Activated CD4-positive, alpha-beta T cell treated with anti-CD3 and anti-CD28 coated beads, Interleukin-2, amount 50 U/mL, for 48 hours (primary cell): ENCODE measurements around the gene CFAP210.
"Not testable (repeated sequence)": the region's sequence is repeated elsewhere in the genome, so short reads cannot be mapped to it uniquely, and the experiment has no call there.

ENCODE experiments used
- DNase-seq, 2 experiments: peaks; one replicate each; pipeline ENCODE4 v3.0.0-alpha.2; 2020

CFAP210 gene

DNA sequence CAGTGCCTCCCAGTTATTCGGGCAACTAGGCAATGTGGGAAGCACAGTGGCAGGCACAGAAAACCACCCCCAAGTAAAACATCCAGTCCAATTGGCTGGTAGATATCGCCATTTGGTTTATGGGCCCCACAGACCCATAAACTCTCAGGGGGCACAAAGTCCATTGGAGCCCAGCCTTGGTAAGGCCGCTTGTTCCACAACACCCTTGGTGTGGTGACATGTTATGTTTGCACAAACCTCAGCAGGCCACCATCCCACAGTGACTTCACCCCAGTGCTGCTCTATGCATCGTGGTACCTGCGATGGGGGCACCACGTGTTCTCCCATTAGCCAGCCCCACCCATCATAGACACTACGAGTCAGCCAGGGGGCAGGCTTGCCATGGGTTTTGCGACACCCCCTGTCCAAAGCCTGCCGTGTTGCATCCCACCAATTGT is 18.6 kb upstream of the CFAP210 start:
- DNase-seq, result no peak

GRCh38 chr2:169711751-169712509 is 17.7 kb upstream of the CFAP210 start:
- no peak for DNase-seq

- no peak for DNase-seq
Measured at GRCh38 chr2:169709981-169710380, 15.8 kb upstream of the CFAP210 start.

DNA sequence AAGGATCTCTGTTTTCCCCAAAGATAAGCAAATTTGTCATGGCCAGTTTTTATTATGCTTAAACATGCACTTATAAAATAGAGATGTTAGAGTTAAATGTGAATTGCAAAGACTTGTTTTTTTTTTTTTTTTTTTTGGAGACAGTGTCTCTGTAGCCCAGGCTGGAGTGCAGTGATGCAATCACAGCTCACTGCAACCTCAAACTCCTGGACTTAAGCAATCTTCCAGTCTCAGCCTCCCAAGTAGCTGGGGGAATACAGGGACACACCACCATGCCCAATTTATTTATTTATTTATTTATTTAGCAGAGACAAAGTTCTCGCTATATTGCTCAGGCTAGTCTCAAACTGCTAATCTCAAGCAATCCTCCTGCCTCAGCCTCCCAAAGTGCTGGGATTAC is 15.1 kb upstream of the CFAP210 start:
- no peak for DNase-seq

GRCh38 chr2:169707626-169708025 is 13.4 kb upstream of the CFAP210 start:
- DNase-seq, result no peak

- DNase-seq, result no peak
Measured at GRCh38 chr2:169705927-169706326, 11.7 kb upstream of the CFAP210 start.

GRCh38 chr2:169704160-169704708 is 10.0 kb upstream of the CFAP210 start:
- DNase-seq, result no peak

- DNase-seq, result no peak
Measured at GRCh38 chr2:169702996-169703395, 8.8 kb upstream of the CFAP210 start.

- DNase-seq, result not testable (repeated sequence)
Measured at GRCh38 chr2:169699173-169699572, 5.0 kb upstream of the CFAP210 start.

DNA sequence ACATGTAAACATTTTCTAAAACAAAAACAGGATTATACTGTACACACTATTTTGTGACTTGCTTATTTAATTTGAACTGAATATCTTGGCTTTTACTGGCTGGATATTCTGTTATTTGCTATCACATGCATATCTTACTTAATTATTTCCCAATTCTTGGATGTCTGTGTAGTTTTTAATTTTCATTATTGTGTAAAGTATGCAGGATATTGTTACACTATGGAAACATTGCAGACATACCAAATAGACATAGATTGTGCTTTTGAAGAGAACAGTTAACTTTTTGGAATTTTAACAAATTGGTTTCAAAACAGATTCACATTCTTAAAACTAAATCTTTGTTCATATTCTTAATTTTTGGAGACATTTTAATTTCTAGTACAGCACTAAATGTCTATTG is 2.2 kb upstream of the CFAP210 start:
- DNase-seq, result no peak

DNA sequence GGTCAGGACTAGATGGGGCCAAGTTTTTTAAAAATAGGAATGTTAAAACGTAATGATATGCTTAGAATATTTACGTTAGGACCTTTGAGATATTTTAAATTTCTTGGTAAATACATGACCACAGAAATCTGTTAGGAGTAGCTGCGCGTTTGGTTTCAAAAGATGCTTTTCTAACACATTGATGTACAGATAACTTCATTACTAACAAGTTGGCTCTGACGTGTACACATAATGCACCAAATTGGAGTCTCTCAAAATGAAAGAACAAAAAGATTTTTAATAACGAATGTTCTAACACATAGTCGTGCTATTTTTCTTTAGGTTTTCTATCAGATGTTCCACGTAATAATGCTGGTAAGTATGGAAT is 672 bp upstream of the CFAP210 start:
- no peak for DNase-seq

GRCh38 chr2:169693360-169693759 is 845 bp downstream of the CFAP210 start:
- DNase-seq, result no peak

- DNase-seq, result no peak
Measured at GRCh38 chr2:169692718-169693117, 1.5 kb downstream of the CFAP210 start.

DNA sequence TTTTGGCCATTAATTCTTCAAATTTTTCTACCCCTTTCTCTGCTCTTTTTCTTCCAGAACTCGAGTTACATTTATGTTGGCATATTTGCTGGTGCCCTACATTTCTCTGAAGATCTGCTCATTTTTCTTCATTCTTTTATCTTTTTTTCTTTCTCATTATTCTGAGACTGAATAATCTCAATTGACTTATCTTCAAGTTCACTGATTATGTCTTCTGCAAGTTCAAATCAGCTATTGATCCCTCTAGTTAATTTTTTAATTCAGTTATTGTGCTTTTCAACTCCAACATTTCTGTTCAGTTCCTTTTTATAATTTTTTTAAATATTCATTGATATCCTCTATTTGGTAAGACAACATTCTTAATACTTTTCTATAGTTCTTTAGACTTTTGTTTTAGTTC is 3.2 kb downstream of the CFAP210 start:
- no peak for DNase-seq

- not testable (repeated sequence) for DNase-seq
Measured at GRCh38 chr2:169687943-169688342, 6.3 kb downstream of the CFAP210 start.

GRCh38 chr2:169686825-169687224 is 7.4 kb downstream of the CFAP210 start:
- DNase-seq, result not testable (repeated sequence)

DNA sequence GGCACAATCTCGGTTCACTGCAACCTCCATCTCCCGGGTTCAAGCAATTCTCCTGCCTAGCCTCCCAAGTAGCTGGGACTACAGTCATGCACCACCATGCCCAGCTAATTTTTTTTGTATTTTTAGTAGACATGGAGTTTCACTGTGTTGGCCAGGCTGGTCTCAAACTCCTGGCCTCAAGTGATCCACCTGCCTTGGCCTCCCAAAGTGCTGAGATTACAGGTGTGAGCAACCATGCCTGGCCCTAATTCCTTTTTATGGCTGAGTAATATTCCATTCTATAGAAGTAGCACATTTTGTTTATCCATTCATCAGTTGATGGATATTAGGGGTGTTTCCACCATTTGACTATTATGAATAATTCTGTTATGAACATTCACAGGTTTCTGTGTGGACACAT is 9.5 kb downstream of the CFAP210 start:
- DNase-seq, result not testable (repeated sequence)

DNA sequence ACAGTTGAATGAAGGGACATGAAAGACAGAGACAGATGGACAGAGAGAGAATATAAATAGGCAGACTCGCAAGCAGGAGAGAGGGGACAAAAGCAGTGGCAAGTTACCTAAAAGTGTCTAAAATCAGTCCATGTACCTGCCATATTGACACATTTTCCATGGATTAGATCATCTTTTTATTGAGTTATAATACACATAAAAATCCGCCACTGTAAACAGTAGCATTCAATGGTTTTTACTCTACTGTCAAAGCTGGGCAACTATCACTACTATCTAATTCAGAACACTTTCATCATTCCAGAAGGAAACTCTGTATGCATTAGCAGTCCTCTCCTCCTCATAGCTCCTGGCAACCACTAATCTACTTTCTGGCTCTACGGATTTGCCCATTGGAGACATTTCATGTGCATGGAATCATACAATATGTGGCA is 10.1 kb downstream of the CFAP210 start:
- DNase-seq, result no peak

GRCh38 chr2:169683425-169684134 is 10.6 kb downstream of the CFAP210 start:
- no peak for DNase-seq

GRCh38 chr2:169683054-169683424 is 11.2 kb downstream of the CFAP210 start:
- DNase-seq, result peak in 1 of 2 experiments; percentile 11

- no peak for DNase-seq
Measured at GRCh38 chr2:169676850-169677249, 17.4 kb downstream of the CFAP210 start.

DNA sequence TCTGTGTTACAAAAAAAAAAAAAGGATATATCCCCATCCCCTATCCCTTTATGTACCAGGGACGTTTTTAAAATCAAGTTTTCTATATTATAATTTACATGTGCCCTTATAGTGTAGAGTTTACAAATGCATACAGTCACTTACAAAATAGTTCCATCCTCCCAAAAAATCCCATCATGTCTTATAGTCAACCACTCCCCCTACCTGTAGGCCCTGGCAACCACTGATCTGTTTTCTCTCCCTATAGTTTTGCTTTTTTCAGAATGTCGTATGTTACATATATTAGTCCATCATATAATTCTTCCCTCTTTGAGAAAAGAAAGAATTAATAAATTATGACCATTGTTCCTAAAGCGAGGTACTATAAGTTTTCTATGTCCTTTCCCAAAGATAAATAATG is 17.8 kb downstream of the CFAP210 start:
- no peak for DNase-seq

DNA sequence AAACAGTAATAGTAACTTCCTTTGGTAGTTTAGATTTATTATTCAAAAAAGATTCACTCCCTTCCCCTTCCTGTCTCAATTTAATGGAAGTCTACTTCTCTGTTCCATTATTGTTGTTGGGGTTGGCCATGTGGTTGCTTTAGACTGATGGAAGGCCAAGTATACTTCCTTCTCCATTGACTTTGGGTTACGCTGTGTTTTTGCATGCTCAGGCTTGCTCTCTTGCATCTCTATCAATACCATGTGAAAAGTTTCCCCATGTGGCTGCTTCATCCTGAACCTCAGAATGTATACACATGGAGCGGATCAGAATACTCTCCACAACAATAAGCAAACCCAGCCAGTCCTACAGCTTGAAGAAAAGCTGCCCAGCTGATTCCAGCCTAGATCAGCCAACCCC is 20.3 kb downstream of the CFAP210 start:
- no peak for DNase-seq

GRCh38 chr2:169673106-169673505 is 21.1 kb downstream of the CFAP210 start:
- DNase-seq, result no peak
